Measurements from ENCODE around the gene SH3RF2.
"Not testable (repeated sequence)": the region's sequence is repeated elsewhere in the genome, so short reads cannot be mapped to it uniquely, and the experiment has no call there.

The SH3RF2 gene

GRCh38 chr5:145951071-145951470 lies 14.7 kb downstream of the SH3RF2 start:
- DNase-seq = no peak

GRCh38 chr5:145953202-145953601 lies 16.8 kb downstream of the SH3RF2 start:
- DNase-seq = no peak

GRCh38 chr5:145954140-145954539 lies 17.8 kb downstream of the SH3RF2 start:
- not testable (repeated sequence) for DNase-seq

GRCh38 chr5:145957388-145957787 lies 21.0 kb downstream of the SH3RF2 start:
- no peak for DNase-seq

- DNase-seq = no peak
Measured at GRCh38 chr5:145958436-145958835, 22.1 kb downstream of the SH3RF2 start.

- no peak for DNase-seq
Measured at GRCh38 chr5:145960166-145960565, 23.8 kb downstream of the SH3RF2 start.

GRCh38 chr5:145960848-145961600 lies 24.6 kb downstream of the SH3RF2 start:
- no peak for DNase-seq

- no peak for DNase-seq
Measured at GRCh38 chr5:145962001-145962400, 25.6 kb downstream of the SH3RF2 start.

- not testable (repeated sequence) for DNase-seq
Measured at GRCh38 chr5:145964008-145964407, 27.6 kb downstream of the SH3RF2 start.

- no peak for DNase-seq
Measured at GRCh38 chr5:145965804-145966203, 29.4 kb downstream of the SH3RF2 start.

GRCh38 chr5:145967296-145967695 lies 30.9 kb downstream of the SH3RF2 start:
- no peak for DNase-seq

GRCh38 chr5:145968970-145969713 lies 32.8 kb downstream of the SH3RF2 start:
- DNase-seq = no peak

- DNase-seq = no peak
Measured at GRCh38 chr5:145969714-145970092, 33.3 kb downstream of the SH3RF2 start.

- no peak for DNase-seq
Measured at GRCh38 chr5:145971108-145971507, 34.7 kb downstream of the SH3RF2 start.

- no peak for DNase-seq
Measured at GRCh38 chr5:145971701-145972100, 35.3 kb downstream of the SH3RF2 start.

- DNase-seq = no peak
Measured at GRCh38 chr5:145975001-145975360, 38.6 kb downstream of the SH3RF2 start.

GRCh38 chr5:145975361-145976066 lies 39.1 kb downstream of the SH3RF2 start:
- DNase-seq = peak; percentile 16

- DNase-seq = peak; percentile 36
Measured at GRCh38 chr5:145976431-145977155, 40.2 kb downstream of the SH3RF2 start.

GRCh38 chr5:145978171-145978570 lies 41.8 kb downstream of the SH3RF2 start:
- DNase-seq = no peak

GRCh38 chr5:145978708-145979107 lies 42.3 kb downstream of the SH3RF2 start:
- DNase-seq = no peak

- no peak for DNase-seq
Measured at GRCh38 chr5:145979270-145980223, 43.2 kb downstream of the SH3RF2 start.

GRCh38 chr5:145980259-145980658 lies 43.9 kb downstream of the SH3RF2 start:
- DNase-seq = no peak
